Neuronal stem cell (in vitro differentiated cells): ENCODE measurements around the gene RASL10A.

Experiments used
- DNase-seq: peaks from one replicate; pipeline ENCODE4 v3.0.0-alpha.2; 2013; ENCODE audit warnings: low spot score
- H2AFZ ChIP-seq: one replicate; pipeline ENCODE4 v1.6.1; 2013; ENCODE audit warnings: mild to moderate bottlenecking, low read length, inconsistent platforms
- H2AK5ac ChIP-seq: 2 replicates; pipeline ENCODE4 v1.6.1; 2013; ENCODE audit warnings: low read depth, mild to moderate bottlenecking, inconsistent platforms, low read length, moderate library complexity, mixed read lengths
- H2BK120ac ChIP-seq: 2 replicates; pipeline ENCODE4 v1.6.1; 2013; ENCODE audit warnings: low read depth, mild to moderate bottlenecking, inconsistent platforms, low read length, moderate library complexity, mixed read lengths
- H2BK12ac ChIP-seq: one replicate; pipeline ENCODE4 v1.6.1; 2013; ENCODE audit warnings: low read length, inconsistent platforms
- H2BK15ac ChIP-seq: 2 replicates; pipeline ENCODE4 v1.6.1; 2013; ENCODE audit warnings: mild to moderate bottlenecking, low read length, inconsistent platforms, mixed read lengths
- H2BK5ac ChIP-seq: one replicate; pipeline ENCODE4 v1.6.1; 2013; ENCODE audit warnings: inconsistent platforms, mild to moderate bottlenecking, low read length, moderate library complexity
- H3K14ac ChIP-seq: one replicate; pipeline ENCODE4 v1.6.1; 2013; ENCODE audit warnings: low read length, inconsistent platforms
- H3K18ac ChIP-seq: 2 replicates; pipeline ENCODE4 v1.6.1; 2013; ENCODE audit warnings: low read length, inconsistent platforms
- H3K23ac ChIP-seq: 2 replicates; pipeline ENCODE4 v1.6.1; 2013; ENCODE audit warnings: low read depth, mild to moderate bottlenecking, mixed read lengths, low read length, inconsistent platforms; ENCODE audit not compliant: poor library complexity
- H3K27ac ChIP-seq: replicated peaks from 3 replicates; pipeline ENCODE4 v1.5.1; 2013; ENCODE audit warnings: low read length, inconsistent platforms
- H3K27me3 ChIP-seq, 3 experiments: 2 replicates each; pipeline ENCODE4 v1.6.1; 2013; ENCODE audit warnings: low read length in 3 of 3, mild to moderate bottlenecking in 2 of 3, inconsistent platforms in 1 of 3, low read depth in 1 of 3, mixed read lengths in 1 of 3, moderate library complexity in 1 of 3; ENCODE audit not compliant: control insufficient read depth in 3 of 3, insufficient read depth in 3 of 3
- H3K36me3 ChIP-seq, 2 donors: replicated peaks in 1 of 2; 2 replicates each; pipeline ENCODE4 v1.6.1; 2013; ENCODE audit warnings: low read length in 2 of 2; ENCODE audit not compliant: control insufficient read depth in 2 of 2, insufficient read depth in 2 of 2
- H3K4ac ChIP-seq: 2 replicates; pipeline ENCODE4 v1.6.1; 2013; ENCODE audit warnings: inconsistent platforms, mild to moderate bottlenecking, low read length, moderate library complexity
- H3K4me1 ChIP-seq, 2 donors: 1 replicate in 1 of 2; 2 replicates in 1 of 2; pipeline ENCODE4 v1.6.1; 2013; ENCODE audit warnings: low read length in 2 of 2, low read depth in 1 of 2; ENCODE audit not compliant: control insufficient read depth in 2 of 2, insufficient read depth in 1 of 2
- H3K4me2 ChIP-seq: one replicate; pipeline ENCODE4 v1.6.1; 2013; ENCODE audit warnings: mild to moderate bottlenecking, low read length, inconsistent platforms; ENCODE audit not compliant: insufficient read depth, poor library complexity, severe bottlenecking
- H3K4me3 ChIP-seq, 2 donors: 2 replicates each; pipeline ENCODE4 v1.5.1; 2013; ENCODE audit warnings: low read length in 2 of 2, mild to moderate bottlenecking in 2 of 2, inconsistent platforms in 1 of 2, moderate library complexity in 1 of 2
- H3K79me1 ChIP-seq: one replicate; pipeline ENCODE4 v1.6.1; 2013; ENCODE audit warnings: low read depth, mild to moderate bottlenecking, inconsistent platforms, low read length, moderate library complexity
- H3K9ac ChIP-seq: one replicate; pipeline ENCODE4 v1.6.1; 2013; ENCODE audit warnings: mild to moderate bottlenecking, low read depth, low read length, inconsistent platforms; ENCODE audit not compliant: poor library complexity
- H3K9me3 ChIP-seq, 2 donors: replicated peaks in 1 of 2; 2 replicates each; pipeline versions ENCODE3 to v1.6.1; 2013; ENCODE audit warnings: low read length in 2 of 2, mild to moderate bottlenecking in 2 of 2, inconsistent platforms in 1 of 2, low read depth in 1 of 2, mixed read lengths in 1 of 2, moderate library complexity in 1 of 2; ENCODE audit not compliant: control insufficient read depth in 2 of 2, insufficient read depth in 1 of 2
- H4K8ac ChIP-seq: one replicate; pipeline ENCODE4 v1.6.1; 2013; ENCODE audit warnings: low read depth, mild to moderate bottlenecking, inconsistent platforms, low read length, moderate library complexity
- H4K91ac ChIP-seq: one replicate; pipeline ENCODE4 v1.6.1; 2013; ENCODE audit warnings: low read length, low read depth, mild to moderate bottlenecking, inconsistent platforms; ENCODE audit not compliant: poor library complexity
- WGBS, 2 donors: extraction: QIAGEN DNeasy Blood & Tissue Kit; methylation state at CpG; one replicate each; pipeline ENCODE4 v1.1.7; 2013; ENCODE audit warnings: missing lambda C conversion rate in 2 of 2, mixed read lengths in 1 of 2; ENCODE audit not compliant: insufficient read length in 2 of 2, insufficient replicate concordance in 1 of 2; ENCODE audit errors: extremely low coverage in 2 of 2; 5-methylcytosine and 5-hydroxymethylcytosine counted together

RASL10A gene

DNA sequence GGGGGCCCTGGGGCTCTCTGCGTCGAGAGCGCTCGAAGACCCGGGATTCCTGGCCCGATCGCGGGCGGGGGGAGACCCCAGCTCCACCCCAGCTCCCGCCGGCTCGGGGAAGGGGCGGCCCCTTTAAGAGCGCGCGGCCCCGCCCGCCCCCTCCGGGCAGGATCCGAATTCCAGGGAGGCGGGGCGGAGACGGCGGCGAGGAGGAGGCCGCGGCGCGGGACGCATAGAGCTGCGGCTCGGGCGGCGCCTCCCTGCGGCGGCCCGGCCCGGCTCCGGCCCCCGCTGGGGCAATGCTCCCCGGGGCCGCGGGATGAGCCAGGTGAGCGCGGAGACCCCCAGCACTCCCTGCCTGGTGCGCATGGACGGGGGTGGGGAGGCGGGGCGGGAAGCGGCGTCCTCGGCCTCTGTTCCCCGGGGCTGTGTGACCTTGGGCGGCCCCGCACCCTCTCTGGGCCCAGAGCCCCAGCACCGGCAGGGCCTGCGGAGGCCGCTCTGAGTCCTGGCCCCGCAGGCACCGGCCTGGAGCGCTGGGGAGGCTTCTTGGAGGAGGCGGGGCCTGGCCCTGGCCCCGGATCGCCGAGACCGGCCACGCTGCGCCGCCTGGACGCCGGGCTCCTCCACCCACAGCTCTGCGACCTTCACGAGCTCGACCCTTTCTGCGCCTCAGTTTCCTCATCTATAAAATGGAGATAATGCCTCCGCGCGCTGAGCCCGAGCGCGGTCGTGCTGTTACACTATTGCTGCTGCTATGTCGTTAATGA lies 8.5 kb downstream of the RASL10A start:
- peak overlapping the region; percentile 84 for H2BK120ac ChIP-seq
- no peak overlapping the region for H3K14ac ChIP-seq
- no peak overlapping the region for H2BK12ac ChIP-seq
- peak overlapping the region; percentile 88 for H3K27ac ChIP-seq
- peaks cover 4% of the 10 kb centered on the region for H3K79me1 ChIP-seq
- peak; percentile 83 for DNase-seq
- no CpG with 5 or more reads among the region's 83 CpGs for WGBS, 2 donors
- H3K18ac ChIP-seq, result peak overlapping the region; percentile 98
- H3K27me3 ChIP-seq, result peaks cover 0 to 4% (median 0%) of the 10 kb centered on the region in 3 experiments
- peak overlapping the region; percentile 97 for H2BK5ac ChIP-seq
- no peak overlapping the region for H4K8ac ChIP-seq
- H2AFZ ChIP-seq, result peak overlapping the region; percentile 99
- H3K4ac ChIP-seq, result no peak overlapping the region
- H3K9ac ChIP-seq, result no peak overlapping the region
- peak overlapping the region; percentile 59 to 83 for H3K4me3 ChIP-seq
- no peak overlapping the region for H4K91ac ChIP-seq
- peaks cover 22 to 28% of the 10 kb centered on the region in 2 donors for H3K4me1 ChIP-seq
- H3K36me3 ChIP-seq, result no peaks in the 10 kb centered on the region
- H3K9me3 ChIP-seq, result no peaks in the 10 kb centered on the region
- peak overlapping the region; percentile 45 for H3K23ac ChIP-seq
- peak overlapping the region; percentile 90 for H3K4me2 ChIP-seq
- H2BK15ac ChIP-seq, result peak overlapping the region; percentile 97
- H2AK5ac ChIP-seq, result peak overlapping the region; percentile 1

- Histone ChIP-seq H2BK15ac (peak within 1 kb of the TSS; percentile 99), H3K79me1 (peaks cover 4% of the 10 kb centered on the region), H3K4me1 (peaks cover 20 to 23% of the 10 kb centered on the region in 2 donors), H2BK120ac (peak within 1 kb of the TSS; percentile 84), H4K91ac (peak within 1 kb of the TSS; percentile 82), H3K9ac (no peak within 1 kb of the TSS), H3K4ac (peak within 1 kb of the TSS; percentile 77), H3K4me2 (peak within 1 kb of the TSS; percentile 90), H3K14ac (no peak within 1 kb of the TSS), H3K27me3 (peaks cover 0 to 4% (median 0%) of the 10 kb centered on the region in 3 experiments), H3K9me3 (no peaks in the 10 kb centered on the region), H4K8ac (no peak within 1 kb of the TSS), H2BK12ac (peak within 1 kb of the TSS; percentile 27), H2BK5ac (peak within 1 kb of the TSS; percentile 97), H3K23ac (peak within 1 kb of the TSS; percentile 45), H3K36me3 (peaks cover 2 to 6% of the 10 kb centered on the region in 2 donors), H3K27ac (peak within 1 kb of the TSS; percentile 88), H2AFZ (peak within 1 kb of the TSS; percentile 99), H3K18ac (peak within 1 kb of the TSS; percentile 98), H2AK5ac (peak within 1 kb of the TSS; percentile 71), H3K4me3 (peak within 1 kb of the TSS; percentile 59 to 83)
- no CpG with 5 or more reads among the region's 40 CpGs for WGBS, 2 donors
- peak; percentile 61 for DNase-seq
These were observed 9.2 kb downstream of the RASL10A start, which contains the start of gene GAS2L1 for GRCh38 chr22:29306175-29306834. TSS of gene GAS2L1 (plus strand) at chr22:29306650. CDS start at chr22:29308106, 1,456 bp downstream.

- Histone ChIP-seq H3K79me1 (peaks cover 4% of the 10 kb centered on the region), H2BK12ac (peak overlapping the region; percentile 27), H2AK5ac (no peak overlapping the region), H3K4me2 (peak overlapping the region; percentile 90), H3K14ac (no peak overlapping the region), H2BK120ac (no peak overlapping the region), H3K27me3 (peaks cover 0 to 4% (median 0%) of the 10 kb centered on the region in 3 experiments), H3K9ac (no peak overlapping the region), H3K18ac (peak overlapping the region; percentile 50), H3K36me3 (peaks cover 4 to 11% of the 10 kb centered on the region in 2 donors), H2BK5ac (no peak overlapping the region), H4K8ac (no peak overlapping the region), H3K4me1 (peaks cover 16 to 18% of the 10 kb centered on the region in 2 donors), H3K4me3 (peak overlapping the region; percentile 59 to 61), H2BK15ac (peak overlapping the region; percentile 93), H3K4ac (no peak overlapping the region), H3K23ac (peak overlapping the region; percentile 44), H2AFZ (peak overlapping the region; percentile 99), H4K91ac (no peak overlapping the region), H3K9me3 (no peaks in the 10 kb centered on the region), H3K27ac (no peak overlapping the region)
- no peak for DNase-seq
- no CpG with 5 or more reads among the region's 7 CpGs for WGBS, 2 donors
These were observed 9.7 kb downstream of the RASL10A start for GRCh38 chr22:29305836-29306174.
